MG63 (cell line): Measurements from ENCODE around the gene MB. TPM values are rescaled to one million over a fixed set of nuclear protein-coding genes. Genes with fewer than 3 reads are reported as not detected.
"Not testable (repeated sequence)": the region's sequence is repeated elsewhere in the genome, so short reads cannot be mapped to it uniquely, and the experiment has no call there.

Experiments
- DNase-seq: peaks from one replicate; pipeline ENCODE4 v3.0.0-alpha.2; 2020
- H3K27me3 ChIP-seq: fragments of 250-450 bp; sonication (Bioruptor Pico); 2 replicates; pipeline ENCODE4 v1.5.1; 2020; ENCODE audit warnings: mild to moderate bottlenecking, moderate library complexity
- H3K36me3 ChIP-seq: fragments of 250-450 bp; sonication (Bioruptor Pico); 2 replicates; pipeline ENCODE4 v1.5.1; 2020; ENCODE audit warnings: mild to moderate bottlenecking, moderate library complexity
- H3K4me3 ChIP-seq: fragments of 250-450 bp; sonication (Bioruptor Pico); 2 replicates; pipeline ENCODE4 v1.5.1; 2020; ENCODE audit warnings: mild to moderate bottlenecking, moderate library complexity
- H3K9me3 ChIP-seq: fragments of 250-450 bp; sonication (Bioruptor Pico); 2 replicates; pipeline ENCODE4 v1.5.1; 2020; ENCODE audit warnings: mild to moderate bottlenecking, moderate library complexity
- total RNA-seq: library from RNA; depleted of rRNA; stranded (reverse); fragments of >200 nt; shearing (Covaris generic); gene quantifications from 2 replicates; pipeline ENCODE4 v1.2.3, GENCODE V29; 2014; ENCODE audit warnings: low replicate concordance; rRNA removed

The MB gene
- total RNA-seq = 2.3 and 6.3 TPM in 2 replicates

- H3K4me3 ChIP-seq = no peak within 1 kb of the TSS
- DNase-seq = no peak
- H3K36me3 ChIP-seq = no peaks in the 10 kb centered on the region
- H3K27me3 ChIP-seq = no peaks in the 10 kb centered on the region
- H3K9me3 ChIP-seq = no peaks in the 10 kb centered on the region
Measured at GRCh38 chr22:35617137-35617755, at the start of gene MB. TSS of gene MB (minus strand) at chr22:35617329. CDS start at chr22:35617257, 72 bp downstream.

- not testable (repeated sequence) for DNase-seq, H3K9me3 ChIP-seq, H3K27me3 ChIP-seq, H3K4me3 ChIP-seq
- peaks cover 22% of the 10 kb centered on the region for H3K36me3 ChIP-seq
Measured at GRCh38 chr22:35666699-35667098, 49.6 kb upstream of the MB start.

- H3K27me3 ChIP-seq = no peaks in the 10 kb centered on the region
- DNase-seq = no peak
- H3K36me3 ChIP-seq = peaks cover 28% of the 10 kb centered on the region
- peaks cover 9% of the 10 kb centered on the region for H3K9me3 ChIP-seq
- H3K4me3 ChIP-seq = no peak overlapping the region
Measured at GRCh38 chr22:35664955-35665587, 47.9 kb upstream of the MB start.

GRCh38 chr22:35663371-35663770, 46.2 kb upstream of the MB start:
- H3K4me3 ChIP-seq = no peak overlapping the region
- peaks cover 45% of the 10 kb centered on the region for H3K36me3 ChIP-seq
- H3K9me3 ChIP-seq = peaks cover 9% of the 10 kb centered on the region
- H3K27me3 ChIP-seq = no peaks in the 10 kb centered on the region
- DNase-seq = no peak

GRCh38 chr22:35662914-35663313, 45.8 kb upstream of the MB start:
- no peak overlapping the region for H3K4me3 ChIP-seq
- no peaks in the 10 kb centered on the region for H3K27me3 ChIP-seq
- H3K36me3 ChIP-seq = peaks cover 47% of the 10 kb centered on the region
- no peak for DNase-seq
- peaks cover 9% of the 10 kb centered on the region for H3K9me3 ChIP-seq

GRCh38 chr22:35661464-35661863, 44.3 kb upstream of the MB start:
- H3K36me3 ChIP-seq = peaks cover 53% of the 10 kb centered on the region
- H3K9me3 ChIP-seq = peaks cover 9% of the 10 kb centered on the region
- no peak overlapping the region for H3K4me3 ChIP-seq
- H3K27me3 ChIP-seq = no peaks in the 10 kb centered on the region
- no peak for DNase-seq

GRCh38 chr22:35660291-35661127, 43.4 kb upstream of the MB start:
- DNase-seq = no peak
- H3K27me3 ChIP-seq = no peaks in the 10 kb centered on the region

GRCh38 chr22:35657571-35658312, 40.6 kb upstream of the MB start:
- no peak overlapping the region for H3K4me3 ChIP-seq
- no peaks in the 10 kb centered on the region for H3K27me3 ChIP-seq
- DNase-seq = no peak
- H3K36me3 ChIP-seq = peaks cover 50% of the 10 kb centered on the region
- H3K9me3 ChIP-seq = no peaks in the 10 kb centered on the region; the same call in 1 of the 2 replicates

More at GRCh38 chr22:35660291-35661127, 43.4 kb upstream of the MB start:
- Histone ChIP-seq H3K4me3 (no peak overlapping the region), H3K9me3 (peaks cover 7% of the 10 kb centered on the region), H3K36me3 (peaks cover 57% of the 10 kb centered on the region)

GRCh38 chr22:35656284-35656752, 39.2 kb upstream of the MB start:
- DNase-seq = no peak
- Histone ChIP-seq H3K27me3 (no peaks in the 10 kb centered on the region), H3K4me3 (no peak overlapping the region), H3K9me3 (no peaks in the 10 kb centered on the region; the same call in 1 of the 2 replicates), H3K36me3 (peaks cover 46% of the 10 kb centered on the region)

- DNase-seq = no peak
- H3K4me3 ChIP-seq = no peak overlapping the region
- no peaks in the 10 kb centered on the region; the same call in 1 of the 2 replicates for H3K9me3 ChIP-seq
- peaks cover 37% of the 10 kb centered on the region for H3K36me3 ChIP-seq
- no peaks in the 10 kb centered on the region for H3K27me3 ChIP-seq
Measured at GRCh38 chr22:35653824-35654223, 36.7 kb upstream of the MB start.

- H3K36me3 ChIP-seq = peaks cover 11% of the 10 kb centered on the region
- DNase-seq = no peak
- H3K27me3 ChIP-seq = no peaks in the 10 kb centered on the region
- no peaks in the 10 kb centered on the region; the same call in 1 of the 2 replicates for H3K9me3 ChIP-seq
- no peak overlapping the region for H3K4me3 ChIP-seq
Measured at GRCh38 chr22:35651085-35651484, 34.0 kb upstream of the MB start.

GRCh38 chr22:35649636-35650250, 32.6 kb upstream of the MB start:
- Histone ChIP-seq H3K36me3 (peaks cover 9% of the 10 kb centered on the region), H3K9me3 (no peaks in the 10 kb centered on the region; the same call in 1 of the 2 replicates), H3K27me3 (no peaks in the 10 kb centered on the region), H3K4me3 (peak overlapping the region; percentile 71)
- no peak for DNase-seq

- Histone ChIP-seq H3K27me3 (no peaks in the 10 kb centered on the region), H3K36me3 (peaks cover 9% of the 10 kb centered on the region), H3K4me3 (peak overlapping the region; percentile 71), H3K9me3 (no peaks in the 10 kb centered on the region; the same call in 1 of the 2 replicates)
- DNase-seq = no peak
Measured at GRCh38 chr22:35649026-35649553, 32.0 kb upstream of the MB start.

GRCh38 chr22:35648066-35649025, 31.2 kb upstream of the MB start, which contains the start of gene APOL6:
TSS of gene APOL6 (plus strand) at chr22:35648446. CDS start at chr22:35656426, 7,980 bp downstream.
- peak within 1 kb of the TSS; percentile 71 for H3K4me3 ChIP-seq
- H3K36me3 ChIP-seq = peaks cover 9% of the 10 kb centered on the region
- H3K27me3 ChIP-seq = no peaks in the 10 kb centered on the region
- H3K9me3 ChIP-seq = no peaks in the 10 kb centered on the region; the same call in 1 of the 2 replicates
- DNase-seq = peak; percentile 28

- no peak for DNase-seq
- no peak overlapping the region for H3K4me3 ChIP-seq
- no peaks in the 10 kb centered on the region for H3K27me3 ChIP-seq
- no peaks in the 10 kb centered on the region for H3K9me3 ChIP-seq
- H3K36me3 ChIP-seq = peaks cover 3% of the 10 kb centered on the region; the same call in 1 of the 2 replicates
Measured at GRCh38 chr22:35645646-35646045, 28.5 kb upstream of the MB start.
